ENCODE measurements around the gene GPAT2. TPM values are rescaled to one million over a fixed set of nuclear protein-coding genes. Genes with fewer than 3 reads are reported as not detected.
A peak's percentile ranks its signal among the peaks of the same experiment; 100 is the strongest.
"Not testable (repeated sequence)": the region's sequence is repeated elsewhere in the genome, so short reads cannot be mapped to it uniquely, and the experiment has no call there.

Gene GPAT2
- total RNA-seq, 2 donors from 2014 or later: 11.1 to 12.4 TPM

DNA sequence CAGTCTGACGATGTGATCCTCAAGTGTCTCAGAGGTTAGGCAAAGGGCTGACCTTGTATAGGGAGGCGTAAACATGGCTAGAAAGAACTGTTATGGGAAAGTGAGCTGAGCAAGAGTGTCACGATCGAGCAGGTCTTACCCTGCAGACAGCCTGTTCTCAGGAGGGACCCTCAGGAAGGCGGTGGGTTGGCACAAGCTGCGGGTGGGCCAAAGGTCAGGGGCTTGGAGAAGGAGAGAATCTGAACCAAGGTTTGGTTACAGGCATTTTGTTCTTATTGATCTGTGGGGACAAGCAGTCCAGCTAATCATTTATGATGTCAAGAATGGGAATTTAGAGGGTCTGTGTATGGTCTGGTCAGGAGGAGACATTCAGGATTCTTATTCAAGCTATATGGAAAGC lies 26.7 kb downstream of the GPAT2 start:
- H3K4me1 Mint-ChIP-seq (ENCODE audit: low read depth): peaks cover 13% of the 10 kb centered on the region
- H3K4me3 Mint-ChIP-seq; H3K9me3 Mint-ChIP-seq; DNase-seq; H3K36me3 Mint-ChIP-seq (ENCODE audit: insufficient read depth in 2 of 2); H3K27ac Mint-ChIP-seq; ATAC-seq (replicated peaks in 1 of 2): not testable (repeated sequence)
- peaks cover 13% of the 10 kb centered on the region for H3K27me3 Mint-ChIP-seq (ENCODE audit: low read depth)

DNA sequence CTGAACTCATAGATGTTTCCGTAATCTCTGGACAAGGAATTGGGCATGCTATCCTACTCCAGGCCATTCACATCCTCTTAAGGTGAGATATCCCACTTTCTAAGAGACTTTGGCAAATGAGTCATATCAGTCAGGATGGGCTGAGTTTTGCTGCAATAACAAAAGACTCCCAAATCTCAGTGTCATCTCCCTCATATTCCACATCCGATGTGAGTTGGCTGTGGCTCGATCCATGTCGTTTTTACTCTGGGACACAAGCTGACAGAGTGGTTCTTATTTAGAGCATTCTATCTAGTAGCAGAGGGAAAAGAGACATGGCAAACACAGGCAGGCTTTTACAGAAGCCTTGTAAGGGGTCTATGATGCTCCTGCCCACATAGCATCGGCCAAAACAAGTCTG lies 28.5 kb downstream of the GPAT2 start:
- H3K4me1 Mint-ChIP-seq (ENCODE audit: low read depth); H3K9me3 Mint-ChIP-seq; H3K4me3 Mint-ChIP-seq; H3K27ac Mint-ChIP-seq; H3K36me3 Mint-ChIP-seq (ENCODE audit: insufficient read depth in 2 of 2); ATAC-seq (replicated peaks in 1 of 2); DNase-seq: not testable (repeated sequence)
- H3K27me3 Mint-ChIP-seq (ENCODE audit: low read depth): peaks cover 13% of the 10 kb centered on the region

DNA sequence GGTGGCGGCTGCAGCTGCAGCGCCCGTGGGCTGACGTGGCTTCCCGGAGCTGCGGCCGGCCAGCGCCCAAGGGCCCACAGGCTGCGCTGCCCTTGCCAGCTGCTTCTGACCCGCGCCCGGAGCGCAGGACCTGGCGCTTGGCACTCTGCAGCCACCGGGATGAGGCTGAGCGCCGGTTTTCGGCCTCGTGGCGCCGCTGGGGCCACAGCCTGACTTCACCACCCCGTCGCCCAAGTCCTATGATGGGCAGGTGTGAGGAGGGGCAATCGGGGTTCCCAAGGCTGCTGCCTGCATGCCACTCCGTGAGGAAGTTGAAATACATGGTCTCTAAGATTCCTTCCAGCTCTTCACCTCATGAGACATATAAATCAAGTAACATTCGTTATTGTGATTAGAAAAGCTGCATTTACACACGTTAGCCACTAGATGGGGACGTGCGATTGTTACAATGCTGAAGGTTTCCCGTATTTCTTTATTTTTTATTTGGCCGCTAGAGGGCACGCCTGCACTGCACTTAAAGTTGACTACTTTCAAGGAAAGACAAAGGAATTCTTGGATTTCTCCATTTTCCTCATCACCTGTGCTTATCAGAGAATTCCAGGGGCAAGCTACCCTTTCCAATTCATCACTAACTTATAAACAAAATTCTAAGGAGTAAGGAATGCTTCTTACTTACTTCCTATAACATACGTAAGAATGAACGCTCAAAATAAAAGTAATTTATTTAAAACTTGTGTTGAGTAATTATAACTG lies 42.0 kb downstream of the GPAT2 start:
- H3K4me3 Mint-ChIP-seq: peak overlapping the region; percentile 87 to 92
- H3K4me1 Mint-ChIP-seq (ENCODE audit: low read depth); H3K9me3 Mint-ChIP-seq; H3K36me3 Mint-ChIP-seq (ENCODE audit: insufficient read depth in 2 of 2); H3K27ac Mint-ChIP-seq: not testable (repeated sequence)
- peaks cover 27% of the 10 kb centered on the region for H3K27me3 Mint-ChIP-seq (ENCODE audit: low read depth)
- ATAC-seq (replicated peaks in 1 of 2) (peak; percentile 63 to 66), DNase-seq (peak; percentile 58 to 61)

DNA sequence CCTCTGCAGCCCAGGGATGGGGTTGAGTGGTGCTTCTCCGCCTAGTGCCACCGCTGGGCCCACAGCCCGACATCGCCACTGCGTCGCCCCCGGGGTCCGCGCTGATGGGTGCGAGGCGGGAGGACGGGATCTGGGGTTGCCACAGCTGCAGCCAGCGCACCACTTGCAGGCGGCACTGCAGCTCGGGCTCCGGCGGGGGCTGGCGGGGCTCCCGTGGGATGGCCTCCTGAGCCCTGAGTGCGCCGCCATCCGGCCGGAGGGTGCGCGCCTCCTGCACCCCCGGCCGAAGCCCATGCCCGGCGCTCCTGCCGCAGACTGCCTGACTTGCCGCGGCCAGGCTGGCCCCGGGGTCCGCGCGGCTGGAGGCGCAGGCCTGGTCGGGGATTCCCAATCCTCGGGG lies 42.6 kb downstream of the GPAT2 start:
- not testable (repeated sequence) for H3K27ac Mint-ChIP-seq; H3K4me1 Mint-ChIP-seq (ENCODE audit: low read depth); H3K9me3 Mint-ChIP-seq; H3K36me3 Mint-ChIP-seq (ENCODE audit: insufficient read depth in 2 of 2)
- ATAC-seq (replicated peaks in 1 of 2) (peak; percentile 62 to 68), DNase-seq (peak; percentile 42 to 60)
- peak overlapping the region; percentile 95 to 99 for H3K4me3 Mint-ChIP-seq
- H3K27me3 Mint-ChIP-seq (ENCODE audit: low read depth): peaks cover 27% of the 10 kb centered on the region

DNA sequence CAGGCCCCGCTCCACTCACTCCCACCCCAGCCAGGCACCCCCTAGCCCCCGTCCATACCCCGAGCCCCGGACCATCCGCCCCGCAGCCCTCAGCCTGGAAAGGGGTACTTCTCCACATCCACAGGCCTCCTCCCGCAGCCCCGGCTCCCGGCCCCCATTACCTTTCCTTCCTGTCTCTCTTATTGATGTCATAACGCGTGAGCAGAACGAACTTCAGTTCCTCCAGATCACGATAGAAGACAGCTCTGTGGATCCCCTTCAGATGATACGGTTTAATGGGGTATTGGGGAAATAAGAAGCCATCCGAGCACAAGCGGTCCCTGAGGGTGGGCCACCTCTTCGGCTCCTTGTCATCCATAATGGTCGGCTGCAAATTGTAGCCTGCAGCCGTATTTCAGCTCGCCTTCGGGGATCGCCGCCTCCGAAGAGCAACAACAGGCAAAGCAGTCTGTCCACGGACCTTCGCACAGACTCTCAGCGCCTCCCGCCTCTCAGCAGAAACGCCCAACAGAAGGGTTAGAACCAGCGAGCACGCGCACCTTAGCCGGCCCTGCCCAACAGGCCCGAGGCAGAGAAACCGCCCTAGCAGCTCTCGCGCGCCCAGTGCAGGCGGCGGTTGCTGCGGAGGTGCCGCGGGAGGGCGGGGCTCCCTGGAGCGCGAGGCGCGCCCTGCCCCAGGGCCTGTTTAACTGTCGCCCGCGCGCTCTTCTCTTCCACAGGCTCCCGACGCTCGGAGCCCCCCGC lies 43.2 kb downstream of the GPAT2 start, which contains the start of gene ANKRD36C:
ANKRD36C (minus strand) TSS at position 474 of the 744 bp plus-strand sequence; CDS start at position 358, 116 bp downstream.
- H3K27ac Mint-ChIP-seq: peak within 1 kb of the TSS; percentile 98
- peak; percentile 93 to 94 for ATAC-seq (replicated peaks in 1 of 2)
- not testable (repeated sequence) for H3K36me3 Mint-ChIP-seq (ENCODE audit: insufficient read depth in 2 of 2); H3K9me3 Mint-ChIP-seq; H3K4me1 Mint-ChIP-seq (ENCODE audit: low read depth)
- peak within 1 kb of the TSS; percentile 95 to 99 for H3K4me3 Mint-ChIP-seq
- peaks cover 27% of the 10 kb centered on the region for H3K27me3 Mint-ChIP-seq (ENCODE audit: low read depth)
- peak; percentile 31 to 39 for DNase-seq

DNA sequence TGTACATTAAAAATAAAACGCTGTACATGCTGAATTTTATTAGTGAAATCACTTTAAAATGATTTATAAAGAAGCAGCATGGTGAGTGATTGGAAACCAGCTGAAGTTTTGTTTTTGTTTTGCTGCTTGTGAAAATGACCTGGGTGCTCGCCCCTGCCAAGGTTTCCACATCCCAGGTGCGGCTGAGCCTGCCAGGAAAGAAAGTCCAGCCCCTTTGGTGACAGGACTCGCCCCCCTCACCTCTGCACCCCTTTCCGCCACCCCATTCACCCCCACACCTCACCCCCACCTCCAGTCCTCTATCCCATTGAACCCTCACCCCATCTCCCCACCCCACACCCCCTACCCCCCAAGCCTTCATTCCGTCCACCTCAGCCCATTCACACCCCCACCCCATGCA lies 43.8 kb downstream of the GPAT2 start:
- not testable (repeated sequence) for H3K9me3 Mint-ChIP-seq; H3K4me1 Mint-ChIP-seq (ENCODE audit: low read depth); DNase-seq; H3K36me3 Mint-ChIP-seq (ENCODE audit: insufficient read depth in 2 of 2); ATAC-seq (replicated peaks in 1 of 2)
- H3K4me3 Mint-ChIP-seq: peak overlapping the region; percentile 74 to 76
- peaks cover 21% of the 10 kb centered on the region for H3K27me3 Mint-ChIP-seq (ENCODE audit: low read depth)
- peak overlapping the region; percentile 54 for H3K27ac Mint-ChIP-seq

Other genes starting within 250 kb of the GPAT2 start
- 10 to 100 TPM; 53.1 to 61.4 TPM for gene ANKRD36C, start 43.1 kb downstream of the GPAT2 start, total RNA-seq
- 1 to 10 TPM; 1.7 to 2.1 TPM for gene ADRA2B, start 81.7 kb upstream of the GPAT2 start, total RNA-seq
- 1 to 10 TPM; 8.1 to 9.1 TPM for gene ASTL, start 103.6 kb upstream of the GPAT2 start, total RNA-seq
- 100 to 1,000 TPM; 340 to 388 TPM for gene DUSP2, start 110.5 kb upstream of the GPAT2 start, total RNA-seq
- gene STARD7, start 173.9 kb upstream of the GPAT2 start, total RNA-seq: 100 to 1,000 TPM; 202 to 225 TPM
- 10 to 100 TPM; 23.2 to 29.3 TPM for gene TMEM127, start 231.1 kb upstream of the GPAT2 start, total RNA-seq
- gene CIAO1, start 231.3 kb upstream of the GPAT2 start, total RNA-seq: 10 to 100 TPM; 70.8 to 72.6 TPM